Hepatocyte (in vitro differentiated cells): ENCODE results near the gene IL20RB. TPM values are rescaled to one million over a fixed set of nuclear protein-coding genes. Genes with fewer than 3 reads are reported as not detected.

Experiments used
- DNase-seq: peaks from one replicate; pipeline ENCODE4 v3.0.0-alpha.2; 2016; ENCODE audit warnings: low spot score
- H2AFZ ChIP-seq: fragments of 200-600 bp; sonication (generic); 2 replicates; pipeline ENCODE4 v1.6.0; 2016; ENCODE audit warnings: antibody characterized with exemption, mild to moderate bottlenecking
- H3K27ac ChIP-seq: fragments of 200-600 bp; sonication (generic); 2 replicates; pipeline ENCODE4 v1.5.1; 2016; ENCODE audit warnings: mild to moderate bottlenecking
- H3K27me3 ChIP-seq: fragments of 200-600 bp; sonication (generic); 2 replicates; pipeline ENCODE4 v1.6.1; 2016
- H3K36me3 ChIP-seq: fragments of 200-600 bp; sonication (generic); replicated peaks from 2 replicates; pipeline ENCODE4 v1.5.1; 2016; ENCODE audit warnings: low read depth; ENCODE audit not compliant: insufficient read depth
- H3K4me1 ChIP-seq: fragments of 200-600 bp; sonication (generic); 2 replicates; pipeline ENCODE4 v1.5.1; 2016; ENCODE audit warnings: mild to moderate bottlenecking, moderate library complexity; ENCODE audit not compliant: insufficient read depth
- H3K4me2 ChIP-seq: fragments of 200-600 bp; sonication (generic); 2 replicates; pipeline ENCODE4 v1.6.0; 2016
- H3K4me3 ChIP-seq: fragments of 200-600 bp; sonication (generic); 2 replicates; pipeline ENCODE4 v1.5.1; 2016; ENCODE audit warnings: mild to moderate bottlenecking
- H3K79me2 ChIP-seq: fragments of 200-600 bp; sonication (generic); 2 replicates; pipeline ENCODE4 v1.6.0; 2017; ENCODE audit warnings: mild to moderate bottlenecking
- H3K9me2 ChIP-seq: fragments of 200-600 bp; sonication (generic); replicated peaks from 2 replicates; pipeline ENCODE4 v1.6.0; 2017; ENCODE audit warnings: mild to moderate bottlenecking; ENCODE audit not compliant: insufficient read depth
- H3K9me3 ChIP-seq: fragments of 200-600 bp; sonication (generic); 2 replicates; pipeline ENCODE4 v1.5.1; 2016; ENCODE audit warnings: low read depth, mild to moderate bottlenecking
- H4K20me1 ChIP-seq: fragments of 200-600 bp; sonication (generic); 2 replicates; pipeline ENCODE4 v1.6.0; 2016; ENCODE audit warnings: mild to moderate bottlenecking; ENCODE audit not compliant: insufficient read depth, poor library complexity, severe bottlenecking
- EZH2 ChIP-seq: fragments of 200-600 bp; sonication (generic); IDR thresholded peaks from 2 replicates; pipeline ENCODE4 v1.6.1; 2016; ENCODE audit warnings: antibody characterized with exemption, mild to moderate bottlenecking, borderline replicate concordance
- EZH2phosphoT487 ChIP-seq: fragments of 200-600 bp; sonication (generic); IDR thresholded peaks from one replicate; pipeline ENCODE4 v1.6.1; 2018; ENCODE audit warnings: antibody characterized with exemption, mild to moderate bottlenecking, low read depth, moderate library complexity; ENCODE audit not compliant: unreplicated experiment, severe bottlenecking
- WGBS: methylation state at CpG from one replicate; pipeline ENCODE4 v1.1.6; 2016; ENCODE audit warnings: low lambda C conversion rate; ENCODE audit errors: missing lambda C conversion rate; 5-methylcytosine and 5-hydroxymethylcytosine counted together
- polyA plus RNA-seq: library from polyadenylated mRNA; unstranded; fragments of >200 nt; fragmentation: Nextera tagmentation; extraction: Ambion mirVana; gene quantifications from 2 replicates; pipeline ENCODE4 v1.2.1, GENCODE V29; 2016
- total RNA-seq: library from RNA; depleted of rRNA; stranded (reverse); fragments of >200 nt; gene quantifications from 2 replicates; pipeline ENCODE4 v1.2.3, GENCODE V29; 2014
- TF ChIP-seq, protein P1 (sequence below): fragments of 200-600 bp; sonication (generic); IDR thresholded peaks from 2 replicates; pipeline ENCODE4 v1.5.1; 2016; ENCODE audit warnings: antibody characterized with exemption, mild to moderate bottlenecking; ENCODE audit not compliant: poor library complexity

The IL20RB gene
- total and polyA plus RNA-seq, 2 experiments from 2014 or later = 0.50 to 0.59 TPM

- H3K4me2 ChIP-seq = no peak overlapping the region
- H3K9me3 ChIP-seq = no peaks in the 10 kb centered on the region
- no peak overlapping the region for H3K4me3 ChIP-seq
- H4K20me1 ChIP-seq = no peaks in the 10 kb centered on the region
- no peaks in the 10 kb centered on the region for H3K79me2 ChIP-seq
- no peaks in the 10 kb centered on the region for H3K9me2 ChIP-seq
- TF ChIP-seq EZH2 (no peak), EZH2phosphoT487 (no peak)
- TF ChIP-seq, protein P1, sequence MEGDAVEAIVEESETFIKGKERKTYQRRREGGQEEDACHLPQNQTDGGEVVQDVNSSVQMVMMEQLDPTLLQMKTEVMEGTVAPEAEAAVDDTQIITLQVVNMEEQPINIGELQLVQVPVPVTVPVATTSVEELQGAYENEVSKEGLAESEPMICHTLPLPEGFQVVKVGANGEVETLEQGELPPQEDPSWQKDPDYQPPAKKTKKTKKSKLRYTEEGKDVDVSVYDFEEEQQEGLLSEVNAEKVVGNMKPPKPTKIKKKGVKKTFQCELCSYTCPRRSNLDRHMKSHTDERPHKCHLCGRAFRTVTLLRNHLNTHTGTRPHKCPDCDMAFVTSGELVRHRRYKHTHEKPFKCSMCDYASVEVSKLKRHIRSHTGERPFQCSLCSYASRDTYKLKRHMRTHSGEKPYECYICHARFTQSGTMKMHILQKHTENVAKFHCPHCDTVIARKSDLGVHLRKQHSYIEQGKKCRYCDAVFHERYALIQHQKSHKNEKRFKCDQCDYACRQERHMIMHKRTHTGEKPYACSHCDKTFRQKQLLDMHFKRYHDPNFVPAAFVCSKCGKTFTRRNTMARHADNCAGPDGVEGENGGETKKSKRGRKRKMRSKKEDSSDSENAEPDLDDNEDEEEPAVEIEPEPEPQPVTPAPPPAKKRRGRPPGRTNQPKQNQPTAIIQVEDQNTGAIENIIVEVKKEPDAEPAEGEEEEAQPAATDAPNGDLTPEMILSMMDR = no peak
- no peak overlapping the region for H3K27ac ChIP-seq
- WGBS = 94% methylated on average over 1 of the region's 1 CpG
- no peak overlapping the region for H2AFZ ChIP-seq
- no peak for DNase-seq
- no peaks in the 10 kb centered on the region for H3K36me3 ChIP-seq
- no peaks in the 10 kb centered on the region for H3K4me1 ChIP-seq
- no peaks in the 10 kb centered on the region for H3K27me3 ChIP-seq
These were observed 94.5 kb downstream of the IL20RB start for GRCh38 chr3:137052298-137052697.

Other genes with a start within 250 kb of the IL20RB start
- 37.0 and 41.1 TPM in 2 replicates for gene STAG1, start 205.6 kb upstream of the IL20RB start, total RNA-seq
- gene STAG1, start 205.6 kb upstream of the IL20RB start, polyA plus RNA-seq = 12.4 and 16.6 TPM in 2 replicates
- gene SLC35G2, start 138.9 kb upstream of the IL20RB start, total RNA-seq = 0.64 and 1.5 TPM in 2 replicates
- 1.6 and 3.6 TPM in 2 replicates for gene SLC35G2, start 138.9 kb upstream of the IL20RB start, polyA plus RNA-seq
- gene NCK1, start 95.8 kb upstream of the IL20RB start, total RNA-seq = 39.4 and 47.7 TPM in 2 replicates
- gene NCK1, start 95.8 kb upstream of the IL20RB start, polyA plus RNA-seq = 25.1 and 30.5 TPM in 2 replicates